WTC11 (cell line): Measurements from ENCODE around the gene RTF1. TPM values are rescaled to one million over a fixed set of nuclear protein-coding genes. Genes with fewer than 3 reads are reported as not detected.

Source experiments
- ATAC-seq: fragments of 200-7000 bp; cut with Tn5 transposase; 2 replicates; pipeline ENCODE4 v1.10.0; 2021; ENCODE audit warnings: mild to moderate bottlenecking, moderate library complexity
- Bru-seq: library from RNA; stranded (reverse); fragments of 400-500 nt; gene quantifications from one replicate; lab custom pipeline; 2021; lab: Mats Ljungman, UMichigan
- CTCF ChIA-PET: fragments of 300-600 bp; sonication (Branson Sonifier 250); formaldehyde crosslinking; loops from one replicate; lab custom pipeline; 2021; ENCODE audit warnings: antibody characterized with exemption; lab: Charles Lee
- POLR2A ChIA-PET: fragments of 350-600 bp; sonication (Branson Sonifier 250); formaldehyde crosslinking; loops from one replicate; lab custom pipeline; 2021; ENCODE audit warnings: antibody characterized with exemption; lab: Charles Lee
- DNase-seq: peaks from one replicate; pipeline ENCODE4 v3.0.0; 2021; ENCODE audit warnings: low spot score
- H3K27ac Mint-ChIP-seq: 2 replicates; pipeline ENCODE4 v1.8.0; 2021; ENCODE audit warnings: mixed read lengths
- H3K27me3 Mint-ChIP-seq: 2 replicates; pipeline ENCODE4 v1.8.0; 2021; ENCODE audit warnings: low read depth, mild to moderate bottlenecking, moderate library complexity, mixed read lengths
- H3K36me3 Mint-ChIP-seq: 2 replicates; pipeline ENCODE4 v1.8.0; 2021; ENCODE audit warnings: mixed read lengths
- H3K4me1 Mint-ChIP-seq: 2 replicates; pipeline ENCODE4 v1.8.0; 2022; ENCODE audit warnings: mixed read lengths
- H3K4me3 Mint-ChIP-seq: 2 replicates; pipeline ENCODE4 v1.8.0; 2021; ENCODE audit warnings: mild to moderate bottlenecking, moderate library complexity, mixed read lengths
- H3K9me3 Mint-ChIP-seq: 2 replicates; pipeline ENCODE4 v1.8.0; 2021; ENCODE audit warnings: mixed read lengths
- ATF1 ChIP-seq: sonication (generic); formaldehyde crosslinking; IDR thresholded peaks from 2 replicates; pipeline ENCODE4 v1.8.1; 2023; ENCODE audit warnings: mild to moderate bottlenecking, moderate library complexity, missing genetic modification reagents
- CDX4 ChIP-seq: fragments of 250-450 bp; sonication (Bioruptor Pico); IDR thresholded peaks from 2 replicates; pipeline ENCODE4 v1.9.0; 2021; ENCODE audit warnings: moderate library complexity, mild to moderate bottlenecking, inconsistent platforms, borderline replicate concordance
- ESRRA ChIP-seq: sonication (generic); formaldehyde crosslinking; IDR thresholded peaks from 2 replicates; pipeline ENCODE4 v1.8.1; 2022; ENCODE audit warnings: mild to moderate bottlenecking, missing genetic modification reagents, borderline replicate concordance
- FOXJ3 ChIP-seq: sonication (generic); formaldehyde crosslinking; IDR thresholded peaks from 2 replicates; pipeline ENCODE4 v1.9.0; 2021; ENCODE audit warnings: missing genetic modification reagents, mild to moderate bottlenecking, borderline replicate concordance
- GABPB1 ChIP-seq: sonication (generic); formaldehyde crosslinking; IDR thresholded peaks from 2 replicates; pipeline ENCODE4 v1.8.1; 2023; ENCODE audit warnings: mild to moderate bottlenecking, missing genetic modification reagents
- GRHL2 ChIP-seq: fragments of 250-450 bp; sonication (Bioruptor Pico); IDR thresholded peaks from 2 replicates; pipeline ENCODE4 v1.8.0; 2022; ENCODE audit warnings: mild to moderate bottlenecking, moderate library complexity; ENCODE audit not compliant: insufficient replicate concordance, severe bottlenecking
- HMGXB4 ChIP-seq: sonication (generic); formaldehyde crosslinking; IDR thresholded peaks from 2 replicates; pipeline ENCODE4 v1.8.1; 2023; ENCODE audit warnings: mild to moderate bottlenecking, moderate library complexity, missing genetic modification reagents
- MAX ChIP-seq: sonication (generic); formaldehyde crosslinking; IDR thresholded peaks from 2 replicates; pipeline ENCODE4 v1.8.0; 2022; ENCODE audit warnings: mild to moderate bottlenecking, missing genetic modification reagents
- NFE2L1 ChIP-seq: sonication (generic); formaldehyde crosslinking; IDR thresholded peaks from 2 replicates; pipeline ENCODE4 v1.8.1; 2023; ENCODE audit warnings: missing genetic modification reagents
- OVOL2 ChIP-seq: fragments of 250-450 bp; sonication (Bioruptor Pico); IDR thresholded peaks from 2 replicates; pipeline ENCODE4 v1.9.0; 2021; ENCODE audit warnings: mild to moderate bottlenecking, borderline replicate concordance
- PREB ChIP-seq: sonication (generic); formaldehyde crosslinking; IDR thresholded peaks from 2 replicates; pipeline ENCODE4 v1.8.1; 2022; ENCODE audit warnings: mild to moderate bottlenecking, missing genetic modification reagents, moderate library complexity, borderline replicate concordance
- SMAD3 ChIP-seq: sonication (generic); formaldehyde crosslinking; IDR thresholded peaks from 2 replicates; pipeline ENCODE4 v1.8.0; 2022; ENCODE audit warnings: missing genetic modification reagents, mild to moderate bottlenecking, borderline replicate concordance
- SMAD4 ChIP-seq: sonication (generic); formaldehyde crosslinking; IDR thresholded peaks from 2 replicates; pipeline ENCODE4 v1.8.0; 2022; ENCODE audit warnings: mild to moderate bottlenecking, missing genetic modification reagents
- STAT6 ChIP-seq: sonication (generic); formaldehyde crosslinking; conservative IDR thresholded peaks from 2 replicates; pipeline ENCODE4 v1.8.1; 2023; ENCODE audit warnings: mild to moderate bottlenecking, low read depth, missing genetic modification reagents, moderate library complexity
- TEAD4 ChIP-seq: sonication (generic); formaldehyde crosslinking; IDR thresholded peaks from 2 replicates; pipeline ENCODE4 v1.8.0; 2022; ENCODE audit warnings: mild to moderate bottlenecking, missing genetic modification reagents
- ZNF138 ChIP-seq: sonication (generic); formaldehyde crosslinking; conservative IDR thresholded peaks from 2 replicates; pipeline ENCODE4 v1.8.1; 2022; ENCODE audit warnings: mild to moderate bottlenecking, moderate library complexity, missing genetic modification reagents
- ZNF425 ChIP-seq: fragments of 250-450 bp; sonication (Bioruptor Pico); conservative IDR thresholded peaks from 2 replicates; pipeline ENCODE4 v1.9.0; 2021; ENCODE audit warnings: mild to moderate bottlenecking
- ZNF512 ChIP-seq: sonication (generic); formaldehyde crosslinking; IDR thresholded peaks from 2 replicates; pipeline ENCODE4 v1.8.1; 2022; ENCODE audit warnings: missing genetic modification reagents, borderline replicate concordance
- ZNF532 ChIP-seq: fragments of 250-450 bp; sonication (Bioruptor Pico); IDR thresholded peaks from 2 replicates; pipeline ENCODE4 v1.9.0; 2021; ENCODE audit warnings: mild to moderate bottlenecking, borderline replicate concordance
- long read RNA-seq, 3 experiments: library from RNA in 1 of 3; library from capped mRNA in 1 of 3; library from polyadenylated mRNA in 1 of 3; unstranded in 2 of 3; stranded (forward) in 1 of 3; transcript quantifications; one replicate each; pipeline ENCODE4 v2.0.0, GENCODE V29; 2021
- total RNA-seq: library from RNA; stranded (reverse); gene quantifications from 3 replicates; pipeline ENCODE4 v1.2.3, GENCODE V29; 2021

The RTF1 gene
- total RNA-seq: 49.1 to 53.3 TPM (median 52.3 TPM) in 3 replicates
- percentile 78 among the genes with signal in this experiment for Bru-seq, nascent RNA
- long read RNA-seq, experiment 1, full-length matches to known transcripts: 398 of 498 reads
- long read RNA-seq, experiment 1, partial matches to known transcripts: 69 of 498 reads
- long read RNA-seq, experiment 1, other reads (novel, unspliced or antisense): 31 of 498 reads
- long read RNA-seq, experiment 2, partial matches to known transcripts: 28 of 93 reads
- long read RNA-seq, experiment 2, other reads (novel, unspliced or antisense): 65 of 93 reads
- long read RNA-seq, experiment 3, full-length matches to known transcripts: 2 of 76 reads
- long read RNA-seq, experiment 3, partial matches to known transcripts: 65 of 76 reads
- long read RNA-seq, experiment 3, other reads (novel, unspliced or antisense): 9 of 76 reads

- ATAC-seq (peak; percentile 92), DNase-seq (peak; percentile 96)
- H3K4me1 Mint-ChIP-seq: peaks cover 26% of the 10 kb centered on the region
- H3K27me3 Mint-ChIP-seq: no peaks in the 10 kb centered on the region; the same call in 1 of the 2 replicates
- ChIA-PET CTCF (interaction anchor here (0.7 kb wide), 1 partner anchor 46 kb away, joined by 3 read pairs; no protein-coding TSS in a partner anchor), POLR2A (no interaction called here)
- peak within 1 kb of the TSS; percentile 93 for H3K4me3 Mint-ChIP-seq
- H3K27ac Mint-ChIP-seq: peak within 1 kb of the TSS; percentile 79
- no peaks in the 10 kb centered on the region for H3K9me3 Mint-ChIP-seq
- no peaks in the 10 kb centered on the region for H3K36me3 Mint-ChIP-seq
- TF ChIP-seq SMAD3: no peak
- 0 out of 2 replicates have a peak, but pooled peaks have one; percentile 31 for TF ChIP-seq GABPB1 (CRISPR knock-in tag)
- TF ChIP-seq GRHL2: no peak
- peak; percentile 86 for TF ChIP-seq MAX (CRISPR knock-in tag)
- no peak for TF ChIP-seq FOXJ3
- TF ChIP-seq ZNF512: no peak
- no peak for TF ChIP-seq SMAD4
- no peak for TF ChIP-seq CDX4 (CRISPR knock-in tag)
- TF ChIP-seq PREB (CRISPR knock-in tag): 0 out of 2 replicates have a peak, but pooled peaks have one; percentile 15
- TF ChIP-seq ZNF425 (CRISPR knock-in tag): no peak
- TF ChIP-seq ATF1: no peak
- TF ChIP-seq NFE2L1 (CRISPR knock-in tag): no peak; the same call in 1 of the 2 replicates
- TF ChIP-seq TEAD4: 0 out of 2 replicates have a peak, but pooled peaks have one; percentile 21
- TF ChIP-seq STAT6 (CRISPR knock-in tag): no peak
- no peak for TF ChIP-seq OVOL2
- no peak for TF ChIP-seq ZNF138
- TF ChIP-seq ESRRA (CRISPR knock-in tag): peak; percentile 43; the same call in 1 of the 2 replicates
- TF ChIP-seq HMGXB4 (CRISPR knock-in tag): no peak; the same call in 1 of the 2 replicates
- TF ChIP-seq ZNF532: no peak
These were observed at the start of gene RTF1 for GRCh38 chr15:41416742-41417417. RTF1 (plus strand) TSS chr15:41417095; CDS start chr15:41417116, 21 bp downstream.
